ENCODE measurements around the gene ZNF804B.
"Not testable (repeated sequence)": the region's sequence is repeated elsewhere in the genome, so short reads cannot be mapped to it uniquely, and the experiment has no call there.

Gene ZNF804B

DNA sequence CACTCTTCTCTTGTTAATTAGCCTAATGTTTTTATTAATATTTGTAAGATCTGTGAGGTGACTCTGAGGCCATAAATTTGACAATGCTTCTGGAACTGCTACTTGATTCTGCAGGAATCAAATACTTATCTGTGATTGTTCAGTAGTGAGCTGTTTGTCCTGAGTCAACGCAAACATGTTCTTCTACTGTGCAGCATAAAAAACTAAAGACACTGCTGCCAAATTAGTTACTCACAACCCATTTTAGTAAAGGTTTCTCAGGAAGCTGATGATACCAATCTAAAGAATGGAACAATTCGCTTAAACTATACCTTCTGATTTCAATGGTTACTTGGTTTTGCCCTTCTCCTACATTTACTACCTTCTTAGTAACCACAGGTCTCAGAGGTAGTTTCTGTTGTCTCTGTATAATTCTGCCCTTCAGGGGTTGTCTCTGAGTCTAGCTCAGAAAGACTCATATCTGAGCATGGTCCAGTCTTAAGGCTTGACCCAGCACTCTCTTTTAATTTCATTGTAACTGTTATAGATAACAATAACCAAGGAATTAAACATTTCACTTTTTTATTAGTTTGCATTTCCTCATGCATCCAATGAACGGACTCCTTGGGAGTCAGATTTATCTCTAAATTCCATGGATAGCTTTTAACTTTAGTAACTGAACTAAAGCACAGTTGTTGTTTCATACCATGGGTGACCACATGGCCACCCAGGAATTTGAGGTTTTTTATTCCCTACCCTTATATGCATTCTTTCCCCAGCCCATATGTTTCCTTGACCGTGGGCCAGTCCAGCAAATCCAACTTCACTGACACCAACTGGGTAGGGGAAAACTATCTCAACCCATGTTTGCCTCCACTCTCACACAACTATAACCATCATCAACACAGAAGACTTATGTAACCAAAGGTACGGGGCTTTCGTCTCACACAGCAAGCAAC lies 345.5 kb downstream of the ZNF804B start:
- DNase-seq: no peak

DNA sequence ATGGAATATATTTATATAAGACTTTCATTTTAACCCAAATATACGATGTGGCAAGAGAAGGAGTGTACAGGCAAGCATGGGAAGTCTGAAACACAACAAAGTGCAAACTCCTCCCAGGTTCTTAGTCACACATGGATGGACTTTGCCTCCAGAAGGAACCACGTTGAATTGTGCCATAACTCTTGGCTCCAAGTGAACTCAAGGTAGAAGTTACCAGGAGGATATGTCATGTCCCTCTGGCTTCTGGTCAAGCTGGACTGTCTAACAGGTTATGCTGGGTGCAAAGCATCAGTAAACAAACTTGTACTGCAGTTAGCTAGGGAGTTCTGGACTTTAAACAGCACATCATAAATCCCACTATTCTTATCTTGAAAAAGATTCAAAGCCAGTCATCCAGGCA lies 364.4 kb downstream of the ZNF804B start:
- DNase-seq: no peak

DNA sequence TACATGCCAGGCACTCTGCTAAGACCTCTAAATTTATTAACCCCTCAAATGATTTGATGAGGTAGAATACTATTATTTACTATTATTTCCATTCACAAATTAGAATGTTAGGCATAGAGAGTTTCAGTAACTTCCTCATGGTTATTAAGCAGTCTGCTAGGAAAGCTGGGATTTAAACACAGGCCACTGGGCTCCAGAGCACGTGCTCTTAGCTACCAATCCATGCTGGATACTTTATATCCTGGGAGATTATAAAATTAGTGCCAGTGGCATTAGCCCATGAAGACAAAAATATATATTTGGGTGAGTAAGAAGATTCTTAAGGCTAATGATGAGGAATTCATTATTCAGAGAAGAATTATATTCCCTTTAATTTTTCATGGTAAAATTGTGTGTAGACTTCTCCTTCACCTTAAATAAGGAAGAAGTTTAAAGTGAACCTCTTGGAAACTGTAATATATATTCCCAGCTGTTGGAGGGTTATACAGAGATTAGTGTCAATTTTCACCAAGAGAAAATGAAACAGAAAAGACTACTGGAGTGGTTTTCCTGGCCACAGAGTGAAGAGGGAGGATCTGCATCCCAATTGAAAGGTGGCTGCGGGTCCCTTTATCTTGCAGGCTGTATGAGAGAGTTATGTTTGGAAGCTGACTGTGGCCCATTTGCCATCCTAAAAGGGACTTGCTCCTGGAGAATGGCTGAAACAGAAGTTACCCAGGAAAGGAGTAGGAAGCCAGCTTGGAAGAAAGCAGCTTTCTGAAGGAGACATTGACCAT lies 370.3 kb downstream of the ZNF804B start:
- no peak for DNase-seq

DNA sequence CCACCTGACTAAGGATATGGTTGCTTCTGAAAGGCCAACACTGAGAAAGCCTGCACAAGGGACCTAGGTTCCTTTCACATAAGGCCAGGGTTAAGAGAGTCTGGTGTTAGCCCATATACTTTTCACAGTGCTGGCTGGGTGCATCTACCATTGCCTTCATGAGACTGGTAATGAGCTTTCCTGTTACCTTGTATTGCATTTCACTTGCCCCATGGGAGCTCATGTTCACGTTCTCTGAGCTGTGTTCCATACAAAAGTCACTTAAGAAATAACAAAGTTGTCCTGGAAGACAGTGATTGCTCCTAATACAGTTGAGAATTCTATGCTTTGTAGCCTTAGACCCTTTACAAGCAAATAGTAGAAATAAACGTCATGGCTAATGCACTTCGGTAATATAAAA lies 373.9 kb downstream of the ZNF804B start:
- no peak for DNase-seq

GRCh38 chr7:89133819-89134218 lies 374.3 kb downstream of the ZNF804B start:
- no peak for DNase-seq

DNA sequence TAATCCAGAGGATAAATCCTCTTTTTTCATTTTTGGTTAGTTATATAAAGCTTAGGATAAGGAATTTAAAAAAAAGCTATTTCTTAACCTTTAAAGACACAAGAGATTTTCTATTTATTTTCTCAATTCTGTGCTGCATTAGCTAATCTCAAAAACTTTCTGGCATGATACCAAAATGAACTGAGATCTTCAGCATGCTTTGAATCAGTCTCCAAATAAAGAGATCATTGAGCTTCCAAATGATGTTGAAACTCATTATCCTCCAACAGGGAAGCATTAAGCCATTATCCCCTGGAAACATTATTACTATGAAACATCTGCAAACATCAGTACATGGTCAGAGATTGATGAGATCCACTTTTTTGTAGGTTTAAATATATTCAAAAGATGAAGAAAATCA lies 386.3 kb downstream of the ZNF804B start:
- no peak for DNase-seq

DNA sequence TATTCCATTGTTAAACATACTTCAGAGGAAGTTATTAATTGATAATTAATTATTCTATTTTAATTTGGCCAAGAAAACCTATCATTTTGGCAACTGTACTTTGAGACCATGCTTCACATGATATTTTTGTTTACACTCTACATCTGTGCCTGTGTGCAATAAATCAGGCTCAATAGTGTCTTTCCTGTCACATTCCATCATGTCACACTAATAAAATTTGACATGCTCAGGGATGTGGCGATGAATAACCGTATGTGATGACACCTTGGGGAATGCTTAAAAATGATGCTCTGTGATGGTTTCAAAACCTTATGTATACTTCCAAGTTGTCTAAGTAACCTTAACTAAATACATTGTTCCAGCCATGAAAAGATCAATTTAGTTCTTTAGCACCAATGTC lies 400.6 kb downstream of the ZNF804B start:
- no peak for DNase-seq

DNA sequence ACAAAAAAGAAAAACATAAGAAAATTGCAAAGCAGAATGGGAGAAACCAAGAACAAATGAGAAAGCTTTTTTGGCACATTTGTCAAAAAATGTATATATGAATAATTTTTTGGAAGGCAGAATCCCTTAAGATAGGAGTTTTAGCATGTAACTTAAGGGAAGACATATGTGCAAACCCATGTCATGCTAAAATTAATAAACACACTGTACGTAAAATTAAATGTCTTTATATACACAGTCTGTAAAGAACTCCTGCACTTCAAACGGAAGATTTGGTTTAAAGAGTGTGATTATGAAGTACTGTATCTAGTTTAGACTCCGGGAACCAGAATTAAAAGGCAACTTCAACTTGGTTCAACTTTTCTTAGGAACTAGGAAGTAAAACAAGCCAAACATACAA lies 405.9 kb downstream of the ZNF804B start:
- no peak for DNase-seq

DNA sequence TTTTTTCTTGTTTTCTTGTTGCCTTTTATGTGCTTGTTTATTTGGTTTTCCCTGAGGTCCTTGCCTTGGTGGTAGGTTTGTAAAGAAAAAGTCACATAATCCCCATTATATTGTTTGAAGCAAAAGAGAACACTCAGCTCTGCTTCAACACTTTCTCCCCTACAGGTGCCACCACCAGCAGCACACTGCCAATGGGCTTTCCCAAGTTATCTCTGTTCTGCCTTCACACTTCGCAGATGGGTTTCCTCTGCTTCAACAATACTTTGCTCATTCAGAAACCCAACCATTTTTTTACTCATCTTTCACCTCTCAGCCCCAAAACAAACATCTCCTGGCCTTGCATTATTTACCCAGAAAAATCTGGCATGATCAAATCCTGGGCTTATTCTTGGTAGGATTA lies 411.1 kb downstream of the ZNF804B start:
- DNase-seq: no peak

DNA sequence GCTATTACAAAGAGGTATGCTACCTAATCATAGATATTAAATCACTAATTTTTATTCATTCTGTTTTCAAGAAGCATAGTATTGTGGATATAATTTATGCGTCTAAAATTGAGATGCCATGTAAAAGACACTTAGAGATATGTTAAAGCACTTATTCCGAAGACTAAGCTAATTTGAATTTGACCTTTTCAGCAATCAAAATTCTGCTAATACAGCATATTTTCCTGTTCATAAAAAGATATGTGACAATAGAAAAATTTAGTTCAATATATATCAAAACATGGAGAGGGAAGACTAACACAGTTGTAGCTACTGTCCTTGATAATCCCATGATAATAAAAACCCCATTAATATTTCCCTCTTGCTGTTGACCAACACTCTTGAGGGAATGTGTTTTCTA lies 422.6 kb downstream of the ZNF804B start:
- DNase-seq: no peak

- no peak for DNase-seq
Measured at GRCh38 chr7:89183712-89184111, 424.2 kb downstream of the ZNF804B start.

DNA sequence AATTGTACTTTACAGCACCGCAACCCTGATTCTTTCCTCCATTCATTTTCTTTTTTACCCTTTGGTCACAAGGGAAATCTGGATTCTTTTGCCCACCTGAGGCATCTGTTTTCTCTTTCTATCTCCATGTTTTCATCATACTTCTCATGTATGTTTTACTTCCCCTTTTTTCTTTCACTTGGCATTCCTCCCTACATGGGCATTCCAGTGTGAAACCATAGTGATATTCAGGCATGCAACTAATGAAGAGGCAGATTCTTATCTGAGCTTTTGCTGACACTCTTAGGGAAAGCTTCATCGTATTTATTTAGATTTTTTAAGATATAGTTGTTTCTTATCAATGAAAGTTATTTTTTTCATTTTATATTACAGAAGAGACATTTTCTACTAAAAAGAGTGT lies 441.3 kb downstream of the ZNF804B start:
- DNase-seq: no peak

DNA sequence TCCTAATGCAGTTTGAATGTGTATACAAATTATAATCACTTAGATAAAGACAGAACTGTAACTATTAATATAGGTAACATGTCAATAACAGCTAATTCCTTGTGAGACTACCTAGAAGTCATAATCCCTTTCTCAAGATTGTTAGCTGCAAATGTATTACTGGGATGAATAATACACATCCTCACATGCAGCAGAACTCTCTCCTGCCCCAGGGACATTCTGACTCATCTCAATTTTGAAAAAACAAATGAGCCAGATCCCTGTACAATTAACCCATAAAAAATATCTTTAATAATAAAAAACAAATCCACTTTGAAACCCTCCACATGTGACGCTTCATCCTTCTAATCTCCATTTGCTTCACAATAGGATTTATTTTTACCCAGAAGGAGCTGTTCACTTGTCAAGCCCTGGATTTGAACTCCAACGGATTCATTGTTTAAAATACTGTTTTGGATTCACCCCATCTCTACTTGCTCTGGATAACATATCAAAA lies 464.4 kb downstream of the ZNF804B start:
- no peak for DNase-seq

DNA sequence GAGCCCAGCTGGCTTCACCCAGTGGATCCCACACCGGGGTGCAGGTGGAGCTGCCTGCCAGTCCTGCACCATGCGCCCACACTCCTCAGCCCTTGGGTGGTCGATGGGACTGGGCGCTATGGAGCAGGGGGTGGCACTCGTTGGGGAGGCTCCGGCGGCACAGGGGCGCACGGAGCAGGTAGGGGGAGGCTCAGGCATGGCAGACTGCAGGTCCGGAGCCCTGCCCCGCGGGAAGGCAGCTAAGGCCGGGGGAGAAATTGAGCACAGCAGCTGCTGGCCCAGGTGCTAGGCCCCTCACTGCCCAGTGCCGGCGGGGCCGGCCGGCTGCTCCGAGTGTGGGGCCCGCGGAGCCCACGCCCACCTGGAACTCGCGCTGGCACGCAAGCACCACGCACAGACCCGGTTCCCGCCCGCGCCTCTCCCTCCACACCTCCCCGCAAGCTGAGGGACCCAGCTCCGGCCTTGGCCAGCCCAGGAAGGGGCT lies 469.2 kb downstream of the ZNF804B start:
- DNase-seq: not testable (repeated sequence)

- DNase-seq: no peak
Measured at GRCh38 chr7:89238156-89238555, 478.7 kb downstream of the ZNF804B start.

DNA sequence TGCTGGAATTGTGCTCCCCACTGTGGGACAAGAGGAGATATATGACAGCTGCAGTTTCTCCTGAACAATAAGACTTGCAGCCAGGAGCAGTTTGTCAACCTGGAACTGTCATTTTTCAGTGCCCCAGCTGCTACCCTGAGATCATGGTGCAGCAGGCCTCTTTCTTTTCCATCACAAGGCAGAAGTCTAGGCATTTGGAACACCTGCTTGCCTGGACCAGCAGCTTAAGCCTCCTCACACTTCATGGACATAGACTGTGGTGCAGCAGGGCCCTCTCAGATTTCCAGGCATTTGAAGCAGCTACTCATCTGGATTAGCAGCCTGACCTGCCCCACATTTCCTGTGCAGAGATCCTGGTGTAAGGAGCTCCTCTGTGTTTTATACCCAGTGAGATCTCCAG lies 486.7 kb downstream of the ZNF804B start:
- DNase-seq: no peak

GRCh38 chr7:89247207-89247606 lies 487.7 kb downstream of the ZNF804B start:
- DNase-seq: no peak

GRCh38 chr7:89259085-89259484 lies 499.6 kb downstream of the ZNF804B start:
- DNase-seq: no peak

GRCh38 chr7:89264126-89264525 lies 504.6 kb downstream of the ZNF804B start:
- DNase-seq: no peak

GRCh38 chr7:89265631-89266030 lies 506.1 kb downstream of the ZNF804B start:
- DNase-seq: no peak

- DNase-seq: no peak
Measured at GRCh38 chr7:89283302-89283701, 523.8 kb downstream of the ZNF804B start.

- no peak for DNase-seq
Measured at GRCh38 chr7:89308535-89308934, 549.0 kb downstream of the ZNF804B start.

DNA sequence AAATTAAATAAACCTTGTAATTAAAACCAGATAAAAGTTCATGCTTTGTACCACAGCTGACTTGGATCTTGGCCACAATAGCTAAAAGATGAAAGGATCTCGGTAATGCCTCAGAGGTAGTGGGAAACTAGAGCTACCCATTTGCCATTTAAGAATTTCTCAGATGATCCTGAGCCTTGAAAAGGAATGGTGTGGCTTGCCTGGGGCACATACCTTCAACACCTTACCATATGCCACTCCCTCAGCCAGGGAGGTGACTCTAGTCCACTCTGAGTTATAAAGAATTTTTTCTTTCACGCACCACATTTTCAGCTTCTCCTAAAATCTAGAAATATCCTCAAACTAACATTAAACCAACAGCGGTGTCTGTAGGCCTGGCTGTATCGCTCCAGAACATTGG lies 552.4 kb downstream of the ZNF804B start:
- DNase-seq: no peak

- DNase-seq: no peak
Measured at GRCh38 chr7:89312551-89312950, 553.1 kb downstream of the ZNF804B start.

Measured in femur (tissue), 1 donor.